B cell (primary cell): ENCODE data around the gene CSRNP2. TPM values are rescaled to one million over a fixed set of nuclear protein-coding genes. Genes with fewer than 3 reads are reported as not detected.

ENCODE experiments used
- ATAC-seq: fragments of 200-7000 bp; cut with Tn5 transposase; one replicate; pipeline ENCODE4 v1.10.0; 2021; ENCODE audit warnings: low read depth, mild to moderate bottlenecking, moderate number of reproducible peaks, moderate library complexity
- CTCF ChIA-PET: fragments of 350-600 bp; sonication (Branson Sonifier 250); formaldehyde crosslinking; loops from one replicate; lab custom pipeline; 2021; ENCODE audit warnings: antibody characterized with exemption, inconsistent platforms; lab: Charles Lee
- POLR2A ChIA-PET: fragments of 350-600 bp; sonication (Branson Sonifier 250); formaldehyde crosslinking; loops from one replicate; lab custom pipeline; 2021; ENCODE audit warnings: antibody characterized with exemption; lab: Charles Lee
- DNase-seq: peaks from one replicate; pipeline ENCODE4 v3.0.0; 2013
- H2AFZ ChIP-seq: 2 replicates; pipeline ENCODE4 v1.6.1; 2012; ENCODE audit warnings: mild to moderate bottlenecking, low read depth, low read length; ENCODE audit not compliant: insufficient read depth, poor library complexity, severe bottlenecking
- H3K27ac ChIP-seq, 2 donors: 1 replicate in 1 of 2; 2 replicates in 1 of 2; pipeline ENCODE4 v1.5.1; 2012 to 2013; ENCODE audit warnings: low read length in 2 of 2, mild to moderate bottlenecking in 2 of 2, moderate library complexity in 1 of 2
- H3K27me3 ChIP-seq, 4 experiments: fragments of 200-600 bp in 1 of 4; sonication (generic) in 1 of 4; replicated peaks in 1 of 4; 1 replicate in 2 of 4; 2 replicates in 2 of 4; pipeline versions ENCODE4 v1.6.1 to v1.7.0; 2013 to 2016; ENCODE audit warnings: low read length in 3 of 4, mild to moderate bottlenecking in 2 of 4, mixed read lengths in 1 of 4, moderate library complexity in 1 of 4; ENCODE audit not compliant: insufficient read depth in 4 of 4, control insufficient read depth in 3 of 4; ENCODE audit errors: control extremely low read depth in 1 of 4
- H3K36me3 ChIP-seq, 2 experiments: replicated peaks in 1 of 2; 1 replicate in 1 of 2; 2 replicates in 1 of 2; pipeline versions ENCODE4 v1.6.1 to v1.7.1; 2013; ENCODE audit warnings: low read length in 1 of 2; ENCODE audit not compliant: insufficient read depth in 2 of 2, control insufficient read depth in 1 of 2; ENCODE audit errors: control extremely low read depth in 1 of 2, extremely low read depth in 1 of 2
- H3K4me1 ChIP-seq, 2 donors: fragments of 200-600 bp in 1 of 2; sonication (generic) in 1 of 2; 1 replicate in 1 of 2; 2 replicates in 1 of 2; pipeline versions ENCODE4 v1.5.1 to v1.6.1; 2013 to 2017; ENCODE audit warnings: low read length in 2 of 2; ENCODE audit not compliant: control insufficient read depth in 2 of 2, insufficient read depth in 2 of 2
- H3K4me2 ChIP-seq: replicated peaks from 2 replicates; pipeline ENCODE3; 2012; ENCODE audit warnings: mild to moderate bottlenecking, low read depth, low read length; ENCODE audit not compliant: poor library complexity, severe bottlenecking
- H3K4me3 ChIP-seq, 5 experiments: fragments of 200-600 bp in 1 of 5; sonication (generic) in 1 of 5; 1 replicate in 3 of 5; 2 replicates in 2 of 5; pipeline versions ENCODE4 v1.5.1 to v1.7.0; 2011 to 2016; ENCODE audit warnings: low read length in 4 of 5, mild to moderate bottlenecking in 4 of 5, low read depth in 2 of 5, control low read depth in 1 of 5, moderate library complexity in 1 of 5; ENCODE audit not compliant: insufficient read depth in 1 of 5; ENCODE audit errors: control extremely low read depth in 1 of 5, extremely low read depth in 1 of 5
- H3K79me2 ChIP-seq: fragments of 200-600 bp; sonication (generic); one replicate; pipeline ENCODE4 v1.6.0; 2016; ENCODE audit warnings: low read length; ENCODE audit not compliant: control insufficient read depth, insufficient read depth
- H3K9ac ChIP-seq: fragments of 200-600 bp; sonication (generic); 2 replicates; pipeline ENCODE4 v1.6.1; 2017; ENCODE audit warnings: mild to moderate bottlenecking, low read length, moderate library complexity
- H3K9me3 ChIP-seq, 3 donors: one replicate each; pipeline versions ENCODE4 v1.6.1 to v1.7.1; 2013; ENCODE audit warnings: low read length in 2 of 3; ENCODE audit not compliant: control insufficient read depth in 2 of 3, insufficient read depth in 1 of 3; ENCODE audit errors: control extremely low read depth in 1 of 3
- H4K20me1 ChIP-seq: 2 replicates; pipeline ENCODE4 v1.6.0; 2012; ENCODE audit warnings: mild to moderate bottlenecking, low read length; ENCODE audit not compliant: insufficient read depth, control insufficient read depth, poor library complexity, severe bottlenecking
- H3K27ac Mint-ChIP-seq: one replicate; pipeline ENCODE4 v1.8.0; 2021; ENCODE audit warnings: mixed read lengths
- H3K27me3 Mint-ChIP-seq: one replicate; pipeline ENCODE4 v1.8.0; 2021; ENCODE audit warnings: mixed read lengths
- H3K4me1 Mint-ChIP-seq: one replicate; pipeline ENCODE4 v1.8.0; 2021; ENCODE audit warnings: mixed read lengths
- H3K4me3 Mint-ChIP-seq: one replicate; pipeline ENCODE4 v1.8.0; 2021; ENCODE audit warnings: mixed read lengths
- H3K9me3 Mint-ChIP-seq: one replicate; pipeline ENCODE4 v1.8.0; 2022; ENCODE audit warnings: mixed read lengths; ENCODE audit not compliant: insufficient read depth
- CTCF ChIP-seq: fragments of 200-600 bp; IDR thresholded peaks from one replicate; pipeline ENCODE4 v1.8.0; 2022; ENCODE audit warnings: antibody characterized with exemption, mild to moderate bottlenecking
- EZH2 ChIP-seq: IDR thresholded peaks from 2 replicates; pipeline ENCODE4 v1.6.1; 2012; ENCODE audit warnings: borderline replicate concordance, low read depth, mild to moderate bottlenecking, moderate library complexity, low read length; ENCODE audit not compliant: insufficient read depth, poor library complexity, severe bottlenecking
- WGBS: methylation state at CpG from one replicate; pipeline ENCODE4 v1.1.5; 2013; ENCODE audit warnings: missing lambda C conversion rate; ENCODE audit not compliant: insufficient coverage; 5-methylcytosine and 5-hydroxymethylcytosine counted together
- intact Hi-C: fragments of 100-400 bp; cut with micrococcal nuclease; formaldehyde crosslinking; loops from one replicate; pipeline ENCODE4 v1.10.0; 2022
- polyA plus RNA-seq: library from polyadenylated mRNA; depleted of rRNA; stranded (reverse); fragments of >200 nt; gene quantifications from 2 replicates; pipeline ENCODE4 v1.2.3, GENCODE V29; 2012
- total RNA-seq, 2 donors: library from RNA; stranded (reverse); fragments of 120-200 nt in 1 of 2; gene quantifications; 1 replicate in 1 of 2; 2 replicates in 1 of 2; pipeline versions ENCODE4 v1.2.3 to v1.2.4, GENCODE V29; 2013 to 2022

The CSRNP2 gene
- total and polyA plus RNA-seq, 2 donors (not counting 1 experiment from before 2014, with no cell fraction given), result 10.3 to 49.8 TPM

- ATAC-seq, result no peak
- no peaks in the 10 kb centered on the region for H3K27me3 ChIP-seq
- H2AFZ ChIP-seq, result no peak overlapping the region
- H3K9ac ChIP-seq, result no peak overlapping the region
- no peaks in the 10 kb centered on the region for H3K4me1 Mint-ChIP-seq
- H3K9me3 Mint-ChIP-seq, result no peaks in the 10 kb centered on the region
- no peak overlapping the region for H3K4me2 ChIP-seq
- H3K4me3 Mint-ChIP-seq, result no peak overlapping the region
- no peaks in the 10 kb centered on the region for H3K4me1 ChIP-seq
- peaks cover 0 to 1% (median 0%) of the 10 kb centered on the region in 3 donors for H3K9me3 ChIP-seq
- intact Hi-C loops, result no loop called here
- H4K20me1 ChIP-seq, result no peaks in the 10 kb centered on the region
- CTCF ChIA-PET, result no interaction called here
- H3K36me3 ChIP-seq, result peaks cover 8 to 26% of the 10 kb centered on the region in 2 experiments
- H3K27ac Mint-ChIP-seq, result no peak overlapping the region
- H3K27ac ChIP-seq, result no peak overlapping the region
- DNase-seq, result no peak
- TF ChIP-seq EZH2 (no peak), CTCF (no peak)
- POLR2A ChIA-PET, result no interaction called here
- no peaks in the 10 kb centered on the region for H3K27me3 Mint-ChIP-seq
- WGBS, result 100% methylated on average over 1 of the region's 3 CpGs
- H3K4me3 ChIP-seq, result no peak overlapping the region
- H3K79me2 ChIP-seq, result no peaks in the 10 kb centered on the region
Measured at GRCh38 chr12:51118706-51119105, 35.3 kb upstream of the CSRNP2 start.

GRCh38 chr12:51115533-51115932 lies 32.1 kb upstream of the CSRNP2 start:
- intact Hi-C loops, result no loop called here
- CTCF ChIA-PET, result no interaction called here
- Histone ChIP-seq H2AFZ (no peak overlapping the region), H3K4me2 (no peak overlapping the region), H3K27ac (no peak overlapping the region), H3K4me3 (no peak overlapping the region), H3K9ac (no peak overlapping the region), H3K4me1 (no peaks in the 10 kb centered on the region), H3K27me3 (no peaks in the 10 kb centered on the region), H3K79me2 (no peaks in the 10 kb centered on the region), H4K20me1 (no peaks in the 10 kb centered on the region), H3K36me3 (peaks cover 18 to 46% of the 10 kb centered on the region in 2 experiments), H3K9me3 (peaks cover 0 to 1% (median 0%) of the 10 kb centered on the region in 3 donors)
- no peak for DNase-seq
- POLR2A ChIA-PET, result no interaction called here
- Mint-ChIP-seq H3K27ac (no peak overlapping the region), H3K4me3 (no peak overlapping the region), H3K27me3 (no peaks in the 10 kb centered on the region), H3K9me3 (no peaks in the 10 kb centered on the region), H3K4me1 (no peaks in the 10 kb centered on the region)
- no peak for ATAC-seq
- TF ChIP-seq CTCF, result no peak
- no peak for TF ChIP-seq EZH2
